Bronchial epithelial cell (primary cell): Measurements from ENCODE around the gene NOP10. TPM values are rescaled to one million over a fixed set of nuclear protein-coding genes. Genes with fewer than 3 reads are reported as not detected.

Experiments used
- DNase-seq: peaks from one replicate; pipeline ENCODE4 v3.0.0-alpha.2; 2010; ENCODE audit warnings: low read depth
- FAIRE-seq: peaks from 2 replicates; lab custom pipeline; 2011; peaks lifted over from hg19 to GRCh38; lab: Jason Lieb, UNC
- H3K27me3 ChIP-seq: 2 replicates; pipeline ENCODE4 v1.5.1; 2011; ENCODE audit warnings: low read length; ENCODE audit not compliant: control insufficient read depth, insufficient read depth
- H3K36me3 ChIP-seq: 2 replicates; pipeline ENCODE4 v1.5.1; 2011; ENCODE audit warnings: low read length; ENCODE audit not compliant: control insufficient read depth, insufficient read depth
- H3K4me3 ChIP-seq: 2 replicates; pipeline ENCODE4 v1.5.1; 2011; ENCODE audit warnings: mild to moderate bottlenecking, low read depth, low read length, control low read depth
- total RNA-seq: library from RNA; depleted of rRNA; stranded (reverse); fragments of >200 nt; gene quantifications from 2 replicates; pipeline ENCODE4 v1.2.1, GENCODE V29; 2014
- TF ChIP-seq, protein P1 (sequence below): IDR thresholded peaks from 2 replicates; pipeline ENCODE4 v1.5.1; 2011; ENCODE audit warnings: mild to moderate bottlenecking, moderate library complexity, low read length, control low read depth, inconsistent platforms; ENCODE audit not compliant: insufficient read depth, severe bottlenecking

NOP10 gene
- total RNA-seq, 1 donor from 2014 or later = 187 TPM

DNA sequence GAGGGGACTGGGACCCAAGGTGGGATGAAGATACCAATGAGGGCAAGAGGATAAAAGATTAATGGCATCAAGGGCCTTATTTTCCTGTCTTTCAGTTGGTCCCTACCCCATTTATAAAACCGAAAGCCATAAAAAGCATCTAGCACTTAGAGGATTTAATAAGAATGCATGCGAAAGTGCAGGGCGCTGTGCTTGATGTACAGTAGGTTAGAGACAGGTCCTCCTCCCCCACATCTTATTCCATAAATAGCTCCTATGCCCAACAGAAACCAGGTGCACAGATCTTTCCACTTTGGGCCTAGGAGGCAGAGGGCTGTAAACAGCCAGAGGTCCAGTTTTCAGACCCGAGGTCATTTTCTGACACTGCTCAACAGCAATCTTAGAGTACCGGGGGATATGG lies 22.9 kb upstream of the NOP10 start:
- FAIRE-seq (no peak), DNase-seq (no peak)
- H3K27me3 ChIP-seq = no peaks in the 10 kb centered on the region
- H3K36me3 ChIP-seq = peaks cover 4% of the 10 kb centered on the region
- peak overlapping the region; percentile 85 for H3K4me3 ChIP-seq
- TF ChIP-seq, protein P1, sequence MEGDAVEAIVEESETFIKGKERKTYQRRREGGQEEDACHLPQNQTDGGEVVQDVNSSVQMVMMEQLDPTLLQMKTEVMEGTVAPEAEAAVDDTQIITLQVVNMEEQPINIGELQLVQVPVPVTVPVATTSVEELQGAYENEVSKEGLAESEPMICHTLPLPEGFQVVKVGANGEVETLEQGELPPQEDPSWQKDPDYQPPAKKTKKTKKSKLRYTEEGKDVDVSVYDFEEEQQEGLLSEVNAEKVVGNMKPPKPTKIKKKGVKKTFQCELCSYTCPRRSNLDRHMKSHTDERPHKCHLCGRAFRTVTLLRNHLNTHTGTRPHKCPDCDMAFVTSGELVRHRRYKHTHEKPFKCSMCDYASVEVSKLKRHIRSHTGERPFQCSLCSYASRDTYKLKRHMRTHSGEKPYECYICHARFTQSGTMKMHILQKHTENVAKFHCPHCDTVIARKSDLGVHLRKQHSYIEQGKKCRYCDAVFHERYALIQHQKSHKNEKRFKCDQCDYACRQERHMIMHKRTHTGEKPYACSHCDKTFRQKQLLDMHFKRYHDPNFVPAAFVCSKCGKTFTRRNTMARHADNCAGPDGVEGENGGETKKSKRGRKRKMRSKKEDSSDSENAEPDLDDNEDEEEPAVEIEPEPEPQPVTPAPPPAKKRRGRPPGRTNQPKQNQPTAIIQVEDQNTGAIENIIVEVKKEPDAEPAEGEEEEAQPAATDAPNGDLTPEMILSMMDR = no peak

DNA sequence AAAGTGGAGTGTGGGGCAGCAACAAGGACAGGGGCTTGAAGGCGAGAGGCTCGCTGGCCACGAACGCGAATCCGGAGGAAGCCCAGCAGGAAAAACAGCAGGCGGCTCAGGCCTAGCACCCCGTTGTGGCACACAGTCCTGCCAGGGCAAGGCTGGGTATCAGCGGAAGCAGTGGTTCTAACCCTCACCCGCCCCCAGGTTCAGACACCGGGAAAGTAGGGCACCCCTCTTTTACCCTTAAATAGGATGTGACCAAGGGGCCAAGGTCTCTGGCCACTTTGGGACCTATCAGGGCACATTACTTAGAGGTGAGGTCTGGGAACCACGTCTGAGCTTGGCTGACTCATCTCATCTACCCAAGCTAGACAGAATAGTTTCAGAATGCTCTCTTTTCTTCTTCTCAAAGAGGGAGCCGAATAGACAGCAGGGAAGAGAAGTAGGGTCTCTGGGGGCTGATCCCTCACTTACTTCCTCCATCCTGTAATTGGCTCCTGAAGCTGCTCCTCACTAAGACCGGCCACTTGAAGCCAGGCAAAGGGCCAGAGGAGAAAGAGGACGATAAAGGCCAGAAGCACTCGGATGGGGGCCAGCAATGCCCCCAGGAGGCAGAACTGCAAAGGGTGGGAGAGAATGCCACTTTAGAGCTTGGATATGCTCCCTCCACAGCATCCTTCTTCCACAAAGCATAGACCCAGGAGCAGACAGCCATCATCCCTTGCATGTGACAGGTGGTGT lies 22.3 kb upstream of the NOP10 start:
- FAIRE-seq (no peak), DNase-seq (no peak)
- Histone ChIP-seq H3K36me3 (peaks cover 4% of the 10 kb centered on the region), H3K27me3 (no peaks in the 10 kb centered on the region), H3K4me3 (no peak overlapping the region)
- TF ChIP-seq, protein P1 = no peak

DNA sequence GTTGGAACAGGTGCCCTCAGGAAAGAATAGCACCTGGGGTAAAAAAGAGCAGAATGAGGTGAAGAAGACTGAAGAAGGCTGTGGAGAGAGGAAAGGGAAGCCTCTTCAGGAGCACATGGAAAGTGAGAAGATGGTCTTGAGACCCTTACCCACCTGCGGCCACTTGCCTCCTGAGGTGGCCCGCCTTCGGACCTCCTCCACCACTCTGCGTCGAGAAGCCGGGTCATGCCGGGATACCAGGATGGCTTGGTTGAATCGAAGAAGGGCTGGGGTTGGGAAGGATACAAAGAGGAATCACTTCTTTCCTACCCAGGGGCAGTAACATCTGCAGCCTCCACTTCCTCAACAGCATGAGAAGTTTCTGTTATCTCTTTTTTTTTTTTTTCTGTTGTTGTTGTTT lies 21.1 kb upstream of the NOP10 start:
- FAIRE-seq (no peak), DNase-seq (no peak)
- no peak overlapping the region for H3K4me3 ChIP-seq
- peaks cover 8% of the 10 kb centered on the region for H3K36me3 ChIP-seq
- H3K27me3 ChIP-seq = no peaks in the 10 kb centered on the region
- TF ChIP-seq, protein P1 = no peak

DNA sequence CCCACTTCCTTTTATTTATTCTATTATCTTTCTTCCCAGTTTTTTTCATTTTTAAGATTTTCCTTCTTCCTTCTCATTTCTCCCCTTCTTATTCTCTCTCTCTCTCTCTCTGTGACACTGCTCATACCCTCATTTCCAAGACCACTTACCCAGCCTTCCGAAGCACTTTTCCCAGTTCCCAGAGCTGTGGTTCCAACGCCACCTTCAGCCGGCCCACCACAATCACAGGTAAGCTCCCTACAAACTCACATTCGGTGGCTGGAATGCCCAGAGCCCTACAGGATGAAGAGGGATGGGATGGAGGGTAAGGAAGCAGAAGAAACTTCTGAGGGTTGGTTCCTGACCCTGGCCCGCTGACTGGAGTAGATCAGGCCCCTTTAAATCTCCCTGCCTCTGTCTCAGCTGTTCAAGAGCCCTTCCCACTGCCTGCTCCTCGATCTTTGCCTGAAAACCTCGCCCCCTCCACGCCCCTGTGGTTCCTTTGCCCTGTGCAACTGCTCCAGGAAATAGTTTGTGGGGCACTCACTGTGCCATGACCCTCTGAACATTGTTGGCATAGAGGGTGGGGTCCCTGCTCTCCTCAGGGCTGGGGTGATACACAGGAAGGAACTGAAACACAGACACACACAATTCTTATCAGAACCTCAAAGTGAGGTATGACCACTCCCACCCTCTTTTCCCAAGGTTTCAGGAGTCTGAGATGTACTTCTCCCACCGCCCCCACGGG lies 19.3 kb upstream of the NOP10 start:
- DNase-seq (no peak), FAIRE-seq (no peak)
- H3K36me3 ChIP-seq = peaks cover 10% of the 10 kb centered on the region
- no peak overlapping the region for H3K4me3 ChIP-seq
- TF ChIP-seq, protein P1 = no peak
- H3K27me3 ChIP-seq = no peaks in the 10 kb centered on the region

DNA sequence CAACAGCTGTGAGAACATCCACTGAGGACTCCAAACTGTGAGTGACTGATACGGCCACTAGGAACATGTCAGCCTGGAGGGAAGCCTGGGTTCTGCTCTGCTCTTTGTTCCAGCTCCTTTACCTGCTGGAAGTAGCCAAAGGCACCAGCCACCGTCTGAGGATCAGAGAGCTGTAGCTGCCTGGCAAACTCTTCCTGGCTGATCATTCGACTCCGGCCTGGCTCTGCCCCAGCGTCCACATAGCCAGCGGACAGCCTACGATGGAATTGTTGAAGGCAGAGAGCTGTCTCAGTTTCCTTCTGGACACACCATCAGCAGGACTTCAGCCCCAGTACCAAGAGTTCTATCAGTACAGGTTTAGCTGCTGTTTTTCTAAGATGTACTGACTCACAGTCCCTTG lies 18.3 kb upstream of the NOP10 start:
- DNase-seq = no peak
- Histone ChIP-seq H3K36me3 (peaks cover 10% of the 10 kb centered on the region), H3K27me3 (no peaks in the 10 kb centered on the region), H3K4me3 (no peak overlapping the region)
- FAIRE-seq = no peak
- TF ChIP-seq, protein P1 = no peak
